T-cell (primary cell): Measurements from ENCODE around the gene IL17F. TPM values are rescaled to one million over a fixed set of nuclear protein-coding genes. Genes with fewer than 3 reads are reported as not detected.

ENCODE experiments used
- ATAC-seq, 4 experiments: fragments of 200-7000 bp in 3 of 4; fragments of 150-1000 bp in 1 of 4; cut with Tn5 transposase; replicated peaks in 1 of 4; 1 replicate in 3 of 4; 2 replicates in 1 of 4; pipeline ENCODE4 v1.10.0; 2021; ENCODE audit warnings: moderate library complexity in 3 of 4, mild to moderate bottlenecking in 2 of 4, moderate number of reproducible peaks in 1 of 4
- CTCF ChIA-PET, 2 donors: fragments of 300-600 bp; sonication (Branson Sonifier 250); formaldehyde crosslinking; loops; one replicate each; lab custom pipeline; 2022; ENCODE audit warnings: antibody characterized with exemption in 2 of 2; lab: Charles Lee
- POLR2A ChIA-PET, 2 donors: fragments of 300-600 bp; sonication (Branson Sonifier 250); formaldehyde crosslinking; loops; one replicate each; lab custom pipeline; 2022; ENCODE audit warnings: antibody characterized with exemption in 2 of 2; lab: Charles Lee
- DNase-seq, 35 experiments: peaks; one replicate each; pipeline versions ENCODE4 v3.0.0 to v3.0.0-alpha.2; 2013 to 2023
- H3K27ac ChIP-seq: one replicate; pipeline ENCODE4 v1.5.1; 2013; ENCODE audit warnings: low read length
- H3K27me3 ChIP-seq, 2 experiments: replicated peaks in 1 of 2; 1 replicate in 1 of 2; 2 replicates in 1 of 2; pipeline versions ENCODE4 v1.6.1 to v1.7.0; 2013; ENCODE audit warnings: low read length in 1 of 2, mixed read lengths in 1 of 2; ENCODE audit not compliant: control insufficient read depth in 2 of 2, insufficient read depth in 2 of 2; ENCODE audit errors: extremely low read depth in 1 of 2
- H3K36me3 ChIP-seq, 2 donors: 1 replicate in 1 of 2; 2 replicates in 1 of 2; pipeline versions ENCODE4 v1.6.1 to v1.7.0; 2013; ENCODE audit warnings: low read length in 1 of 2; ENCODE audit not compliant: control insufficient read depth in 2 of 2, insufficient read depth in 1 of 2; ENCODE audit errors: extremely low read depth in 1 of 2
- H3K4me1 ChIP-seq, 2 experiments: 1 replicate in 1 of 2; 2 replicates in 1 of 2; pipeline versions ENCODE4 v1.6.1 to v1.7.0; 2013; ENCODE audit warnings: low read length in 2 of 2, mixed read lengths in 1 of 2; ENCODE audit not compliant: insufficient read depth in 2 of 2, control insufficient read depth in 1 of 2; ENCODE audit errors: extremely low read depth in 1 of 2
- H3K4me3 ChIP-seq, 2 donors: 1 replicate in 1 of 2; 2 replicates in 1 of 2; pipeline versions ENCODE4 v1.5.1 to v1.7.0; 2013; ENCODE audit warnings: mild to moderate bottlenecking in 2 of 2, low read length in 1 of 2, moderate library complexity in 1 of 2; ENCODE audit not compliant: control insufficient read depth in 1 of 2; ENCODE audit errors: extremely low read depth in 1 of 2
- H3K9me3 ChIP-seq: 2 replicates; pipeline ENCODE4 v1.7.0; 2013
- H3K27ac Mint-ChIP-seq, 2 donors: one replicate each; pipeline ENCODE4 v1.8.0; 2020 to 2021; ENCODE audit warnings: mild to moderate bottlenecking in 2 of 2, mixed read lengths in 2 of 2
- H3K27me3 Mint-ChIP-seq, 2 donors: one replicate each; pipeline ENCODE4 v1.8.0; 2021 to 2022; ENCODE audit warnings: mixed read lengths in 2 of 2
- H3K36me3 Mint-ChIP-seq: one replicate; pipeline ENCODE4 v1.8.0; 2021; ENCODE audit warnings: mixed read lengths
- H3K4me1 Mint-ChIP-seq, 3 donors: one replicate each; pipeline ENCODE4 v1.8.0; 2020 to 2022; ENCODE audit warnings: mixed read lengths in 3 of 3, mild to moderate bottlenecking in 1 of 3
- H3K4me3 Mint-ChIP-seq, 3 donors: one replicate each; pipeline ENCODE4 v1.8.0; 2020 to 2022; ENCODE audit warnings: mild to moderate bottlenecking in 3 of 3, mixed read lengths in 3 of 3, moderate library complexity in 3 of 3
- H3K9me3 Mint-ChIP-seq, 3 donors: one replicate each; pipeline ENCODE4 v1.8.0; 2020 to 2022; ENCODE audit warnings: mixed read lengths in 3 of 3
- WGBS: methylation state at CpG from one replicate; pipeline ENCODE4 v1.1.5; 2013; ENCODE audit warnings: missing lambda C conversion rate; ENCODE audit not compliant: insufficient coverage; 5-methylcytosine and 5-hydroxymethylcytosine counted together
- total RNA-seq, 35 experiments: library from RNA in 6 of 35; stranded (reverse) in 6 of 35; fragments of 120-200 nt in 1 of 35; gene quantifications; one replicate each; pipeline versions ENCODE4 v1.2.1 to v1.2.4 and lab custom pipeline; 2013 to 2026

The IL17F gene
- total RNA-seq, 5 donors from 2014 or later (not counting 1 experiment from before 2014, with no cell fraction given), result not detected

DNA sequence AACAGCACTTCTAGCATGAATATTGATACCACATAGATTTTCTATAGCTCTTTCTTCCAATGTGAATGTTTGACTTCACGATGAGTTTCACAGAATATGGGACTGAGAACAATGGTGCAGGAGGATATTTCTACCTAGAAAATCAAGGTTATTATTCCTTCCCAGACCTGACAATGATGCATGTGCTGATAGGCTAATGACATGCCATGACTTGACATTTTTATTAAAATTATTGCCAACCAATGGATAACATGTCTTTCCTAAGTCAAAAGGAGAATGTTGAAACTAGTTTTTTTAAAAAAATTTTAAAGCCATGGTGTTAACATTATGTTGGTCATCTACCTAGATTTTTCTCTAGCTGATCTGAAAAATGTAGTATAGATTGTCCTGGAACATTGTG, 57.2 kb downstream of the IL17F start:
- Histone ChIP-seq H3K27ac (no peak overlapping the region), H3K4me1 (no peaks in the 10 kb centered on the region), H3K36me3 (no peaks in the 10 kb centered on the region), H3K27me3 (peaks cover 0 to 9% of the 10 kb centered on the region in 2 experiments), H3K9me3 (no peaks in the 10 kb centered on the region), H3K4me3 (no peak overlapping the region)
- Mint-ChIP-seq H3K36me3 (no peaks in the 10 kb centered on the region), H3K4me1 (peaks cover 0 to 2% (median 0%) of the 10 kb centered on the region in 3 donors), H3K27ac (no peak overlapping the region), H3K4me3 (no peak overlapping the region), H3K9me3 (no peaks in the 10 kb centered on the region), H3K27me3 (peaks cover 23 to 35% of the 10 kb centered on the region in 2 donors)
- DNase-seq (no peak), ATAC-seq (no peak)
- POLR2A ChIA-PET, result interaction anchor here in 1 of 2 donors (0.6 kb wide), 1 partner anchor 10 kb away, joined by 3 read pairs; no protein-coding TSS in a partner anchor
- no CpG with 5 or more reads among the region's 1 CpG for WGBS
- CTCF ChIA-PET, result interaction anchor here in 1 of 2 donors (0.6 kb wide), 1 partner anchor 418 kb away, joined by 4 read pairs; no protein-coding TSS in a partner anchor

Other genes starting within 250 kb of the IL17F start
- gene PKHD1, start 156.9 kb downstream of the IL17F start, total RNA-seq, result under 1 TPM in 2 of 5 donors, not detected in 3; 0.03 TPM
- gene IL17A, start 58.1 kb downstream of the IL17F start, total RNA-seq, result not detected
- gene MCM3, start 40.2 kb upstream of the IL17F start, total RNA-seq, result 10 to 100 TPM; 22.9 to 52.1 (median 47.5) TPM
- 10 to 100 TPM; 12.0 to 35.2 (median 30.2) TPM for gene PAQR8, start 117.7 kb upstream of the IL17F start, total RNA-seq
- 1 to 10 TPM; 4.5 to 8.6 (median 6.2) TPM for gene EFHC1, start 175.8 kb upstream of the IL17F start, total RNA-seq